GM23338 (cell line): ENCODE data around the gene SRGAP1. TPM values are rescaled to one million over a fixed set of nuclear protein-coding genes. Genes with fewer than 3 reads are reported as not detected.

Source experiments
- ATAC-seq: fragments of 200-7000 bp; cut with Tn5 transposase; 3 replicates; pipeline ENCODE4 v1.9.1; 2020
- DNase-seq: peaks from one replicate; pipeline ENCODE4 v3.0.0-alpha.2; 2015; ENCODE audit warnings: low spot score
- H2AFZ ChIP-seq: fragments of 200-600 bp; sonication (generic); 2 replicates; pipeline ENCODE4 v1.8.0; 2016; ENCODE audit warnings: antibody characterized with exemption, mild to moderate bottlenecking, moderate library complexity
- H3F3A ChIP-seq: fragments of 200-600 bp; sonication (generic); replicated peaks from 2 replicates; pipeline ENCODE4 v1.8.0; 2017; ENCODE audit warnings: antibody characterized with exemption, mixed run types, low read depth
- H3K27ac ChIP-seq: fragments of 200-600 bp; sonication (generic); 2 replicates; pipeline ENCODE4 v1.6.1; 2016; ENCODE audit warnings: low read depth
- H3K27me3 ChIP-seq: fragments of 200-600 bp; sonication (generic); 2 replicates; pipeline ENCODE4 v1.8.0; 2016; ENCODE audit warnings: mild to moderate bottlenecking, mixed run types, moderate library complexity; ENCODE audit not compliant: insufficient read depth
- H3K36me3 ChIP-seq: fragments of 200-600 bp; sonication (generic); 2 replicates; pipeline ENCODE4 v1.8.0; 2016; ENCODE audit warnings: mild to moderate bottlenecking; ENCODE audit not compliant: insufficient read depth
- H3K4me1 ChIP-seq: fragments of 200-600 bp; sonication (generic); 2 replicates; pipeline ENCODE4 v1.8.0; 2016; ENCODE audit warnings: mild to moderate bottlenecking, moderate library complexity; ENCODE audit not compliant: insufficient read depth
- H3K4me2 ChIP-seq: fragments of 200-600 bp; sonication (generic); 2 replicates; pipeline ENCODE4 v1.7.1; 2017; ENCODE audit warnings: mixed run types
- H3K4me3 ChIP-seq: fragments of 200-600 bp; sonication (generic); 2 replicates; pipeline ENCODE4 v1.6.1; 2016; ENCODE audit warnings: mixed run types
- H3K79me2 ChIP-seq: fragments of 200-600 bp; sonication (generic); replicated peaks from 2 replicates; pipeline ENCODE4 v1.8.0; 2017; ENCODE audit warnings: mild to moderate bottlenecking; ENCODE audit not compliant: insufficient read depth
- H3K9me2 ChIP-seq: fragments of 200-600 bp; sonication (generic); 2 replicates; pipeline ENCODE4 v1.8.0; 2017; ENCODE audit not compliant: insufficient read depth
- H4K20me1 ChIP-seq: fragments of 200-600 bp; sonication (generic); replicated peaks from 2 replicates; pipeline ENCODE4 v1.8.0; 2017; ENCODE audit warnings: mild to moderate bottlenecking; ENCODE audit not compliant: insufficient read depth
- H3K27ac Mint-ChIP-seq: 2 replicates; pipeline ENCODE4 v1.8.0; 2020; ENCODE audit warnings: inconsistent platforms, mild to moderate bottlenecking, moderate library complexity, mixed read lengths
- H3K27me3 Mint-ChIP-seq: 3 replicates; pipeline ENCODE4 v1.8.0; 2022; ENCODE audit warnings: low read depth, mild to moderate bottlenecking, moderate library complexity, mixed read lengths, inconsistent platforms; ENCODE audit not compliant: insufficient read depth, poor library complexity
- H3K36me3 Mint-ChIP-seq: 3 replicates; pipeline ENCODE4 v1.8.0; 2021; ENCODE audit warnings: low read depth, mild to moderate bottlenecking, inconsistent platforms, moderate library complexity, mixed read lengths
- H3K4me1 Mint-ChIP-seq: 3 replicates; pipeline ENCODE4 v1.8.0; 2020; ENCODE audit warnings: mild to moderate bottlenecking, inconsistent platforms, mixed read lengths
- H3K4me3 Mint-ChIP-seq: 3 replicates; pipeline ENCODE4 v1.8.0; 2021; ENCODE audit warnings: moderate library complexity, mild to moderate bottlenecking, inconsistent platforms, mixed read lengths
- H3K9me3 Mint-ChIP-seq: 3 replicates; pipeline ENCODE4 v1.8.0; 2020; ENCODE audit warnings: moderate library complexity, mild to moderate bottlenecking, inconsistent platforms, mixed read lengths
- ETS1 ChIP-seq: IDR thresholded peaks from 2 replicates; pipeline ENCODE4 v1.6.1; 2016; ENCODE audit warnings: antibody characterized with exemption
- EZH2phosphoT487 ChIP-seq: fragments of 200-600 bp; sonication (generic); IDR thresholded peaks from one replicate; pipeline ENCODE4 v1.8.1; 2018; ENCODE audit warnings: antibody characterized with exemption; ENCODE audit not compliant: unreplicated experiment
- JUNB ChIP-seq: IDR thresholded peaks from one replicate; pipeline ENCODE4 v1.6.1; 2016; ENCODE audit warnings: antibody characterized with exemption; ENCODE audit not compliant: unreplicated experiment
- POLR2AphosphoS5 ChIP-seq: IDR thresholded peaks from 2 replicates; pipeline ENCODE4 v1.6.1; 2016; ENCODE audit warnings: antibody characterized with exemption, low read depth
- ZNF114 ChIP-seq: fragments of 250-450 bp; sonication (Bioruptor Pico); IDR thresholded peaks from 2 replicates; pipeline ENCODE4 v1.5.0; 2020; ENCODE audit warnings: mild to moderate bottlenecking, moderate library complexity
- ZNF331 ChIP-seq: fragments of 250-450 bp; sonication (Bioruptor Pico); IDR thresholded peaks from 2 replicates; pipeline ENCODE4 v1.5.0; 2020; ENCODE audit warnings: low read depth, mild to moderate bottlenecking, moderate library complexity
- polyA plus RNA-seq: library from polyadenylated mRNA; unstranded; fragments of >200 nt; fragmentation: Nextera tagmentation; extraction: Ambion mirVana; gene quantifications from 2 replicates; pipeline ENCODE4 v1.2.1, GENCODE V29; 2016
- total RNA-seq: library from RNA; depleted of rRNA; stranded (reverse); fragments of >200 nt; shearing (Covaris generic); gene quantifications from 2 replicates; pipeline ENCODE4 v1.2.3, GENCODE V29; 2014

Gene SRGAP1
- total and polyA plus RNA-seq, 2 experiments from 2014 or later = 6.1 to 8.1 TPM

GRCh38 chr12:63955831-63956666 lies 111.5 kb downstream of the SRGAP1 start:
- H3K4me1 ChIP-seq = no peaks in the 10 kb centered on the region
- no peak overlapping the region for H3K27ac Mint-ChIP-seq
- no peaks in the 10 kb centered on the region for H3K27me3 Mint-ChIP-seq
- no peak for DNase-seq
- H3K9me2 ChIP-seq = no peaks in the 10 kb centered on the region
- H3K36me3 Mint-ChIP-seq = no peaks in the 10 kb centered on the region
- H3K36me3 ChIP-seq = no peaks in the 10 kb centered on the region
- H3K27me3 ChIP-seq = no peaks in the 10 kb centered on the region
- H3K4me3 Mint-ChIP-seq = no peak overlapping the region
- H3F3A ChIP-seq = no peaks in the 10 kb centered on the region
- no peaks in the 10 kb centered on the region for H3K79me2 ChIP-seq
- no peak overlapping the region for H2AFZ ChIP-seq
- no peak overlapping the region for H3K27ac ChIP-seq
- no peak for ATAC-seq
- H3K4me1 Mint-ChIP-seq = no peaks in the 10 kb centered on the region
- no peak overlapping the region for H3K4me3 ChIP-seq
- H3K9me3 Mint-ChIP-seq = no peaks in the 10 kb centered on the region
- no peak for TF ChIP-seq JUNB
- no peak for TF ChIP-seq ETS1
- no peak for TF ChIP-seq ZNF114
- TF ChIP-seq ZNF331 (CRISPR knock-in tag) = no peak
- no peaks in the 10 kb centered on the region for H4K20me1 ChIP-seq
- H3K4me2 ChIP-seq = no peak overlapping the region

- DNase-seq (no peak), ATAC-seq (no peak)
- Mint-ChIP-seq H3K36me3 (no peaks in the 10 kb centered on the region), H3K27me3 (no peaks in the 10 kb centered on the region), H3K9me3 (no peaks in the 10 kb centered on the region), H3K27ac (no peak overlapping the region), H3K4me3 (no peak overlapping the region), H3K4me1 (no peaks in the 10 kb centered on the region)
- H4K20me1 ChIP-seq = no peaks in the 10 kb centered on the region
- H3F3A ChIP-seq = no peaks in the 10 kb centered on the region
- no peaks in the 10 kb centered on the region for H3K27me3 ChIP-seq
- H3K79me2 ChIP-seq = no peaks in the 10 kb centered on the region
- no peak overlapping the region for H3K4me2 ChIP-seq
- no peaks in the 10 kb centered on the region for H3K4me1 ChIP-seq
- TF ChIP-seq EZH2phosphoT487 (no peak), POLR2AphosphoS5 (no peak)
- no peak overlapping the region for H3K27ac ChIP-seq
- H3K9me2 ChIP-seq = no peaks in the 10 kb centered on the region
- H3K36me3 ChIP-seq = no peaks in the 10 kb centered on the region
- no peak overlapping the region for H3K4me3 ChIP-seq
- H2AFZ ChIP-seq = no peak overlapping the region
Observed at GRCh38 chr12:63957496-63957895, 113.0 kb downstream of the SRGAP1 start.

- Mint-ChIP-seq H3K4me1 (no peaks in the 10 kb centered on the region), H3K27ac (no peak overlapping the region), H3K9me3 (no peaks in the 10 kb centered on the region), H3K36me3 (no peaks in the 10 kb centered on the region), H3K4me3 (no peak overlapping the region), H3K27me3 (no peaks in the 10 kb centered on the region)
- TF ChIP-seq ZNF114 = no peak
- Histone ChIP-seq H3K27ac (no peak overlapping the region), H4K20me1 (no peaks in the 10 kb centered on the region), H3K4me1 (no peaks in the 10 kb centered on the region), H3F3A (no peaks in the 10 kb centered on the region), H2AFZ (no peak overlapping the region), H3K4me2 (no peak overlapping the region), H3K9me2 (no peaks in the 10 kb centered on the region), H3K4me3 (no peak overlapping the region), H3K79me2 (no peaks in the 10 kb centered on the region), H3K27me3 (no peaks in the 10 kb centered on the region), H3K36me3 (no peaks in the 10 kb centered on the region)
- ATAC-seq (no peak), DNase-seq (no peak)
Observed at GRCh38 chr12:63958876-63959580, 114.5 kb downstream of the SRGAP1 start.
